Endothelial cell of umbilical vein (primary cell): ENCODE measurements around the gene SDCBP2. TPM values are rescaled to one million over a fixed set of nuclear protein-coding genes. Genes with fewer than 3 reads are reported as not detected.

Source experiments
- BruUV-seq: library from RNA; stranded (reverse); fragments of 400-500 nt; replicated peaks from 2 replicates; lab custom pipeline; 2021; lab: Mats Ljungman, UMichigan
- CTCF ChIA-PET: fragments of 300-600, 350-600 bp; sonication (Branson Sonifier 250); formaldehyde crosslinking; loops from one replicate; lab custom pipeline; 2021; ENCODE audit warnings: antibody characterized with exemption, inconsistent platforms; lab: Charles Lee
- POLR2A ChIA-PET: fragments of 300-600, 350-600 bp; sonication (Branson Sonifier 250); formaldehyde crosslinking; loops from one replicate; lab custom pipeline; 2021; ENCODE audit warnings: antibody characterized with exemption, inconsistent platforms; lab: Charles Lee
- DNase-seq: peaks from one replicate; pipeline ENCODE4 v3.0.0-alpha.2; 2011; ENCODE audit warnings: low read depth, low spot score
- FAIRE-seq: peaks from 2 replicates; lab custom pipeline; 2011; peaks lifted over from hg19 to GRCh38; lab: Jason Lieb, UNC
- H2AFZ ChIP-seq: 2 replicates; pipeline ENCODE4 v1.6.0; 2012; ENCODE audit warnings: low read depth, low read length, control low read depth, inconsistent platforms
- H3K27ac ChIP-seq: 2 replicates; pipeline ENCODE4 v1.5.1; 2011; ENCODE audit warnings: low read depth, mild to moderate bottlenecking, control low read depth, low read length, moderate library complexity; ENCODE audit not compliant: insufficient read depth
- H3K27me3 ChIP-seq, 2 experiments: 2 replicates each; pipeline versions ENCODE4 v1.6.0 to v1.6.1; 2011; ENCODE audit warnings: low read length in 2 of 2, mixed read lengths in 1 of 2; ENCODE audit not compliant: control insufficient read depth in 2 of 2, insufficient read depth in 2 of 2
- H3K36me3 ChIP-seq, 2 experiments: 2 replicates in 1 of 2; 3 replicates in 1 of 2; pipeline ENCODE4 v1.5.1; 2011; ENCODE audit warnings: low read length in 2 of 2, mild to moderate bottlenecking in 1 of 2, moderate library complexity in 1 of 2; ENCODE audit not compliant: control insufficient read depth in 2 of 2, insufficient read depth in 2 of 2; ENCODE audit errors: extremely low read depth in 1 of 2
- H3K4me1 ChIP-seq: 3 replicates; pipeline ENCODE4 v1.5.1; 2011; ENCODE audit warnings: mild to moderate bottlenecking, low read length; ENCODE audit not compliant: control insufficient read depth, insufficient read depth; ENCODE audit errors: extremely low read depth
- H3K4me2 ChIP-seq: 2 replicates; pipeline ENCODE4 v1.6.1; 2011; ENCODE audit warnings: low read length, control low read depth, mixed read lengths; ENCODE audit not compliant: insufficient read depth
- H3K4me3 ChIP-seq, 3 experiments: fragments of 200-600 bp in 1 of 3; sonication (generic), shearing (Covaris generic) in 1 of 3; replicated peaks in 1 of 3; 2 replicates each; pipeline ENCODE4 v1.5.1; 2011 to 2016; ENCODE audit warnings: control low read depth in 3 of 3, low read length in 3 of 3, mild to moderate bottlenecking in 2 of 3, inconsistent platforms in 1 of 3, low read depth in 1 of 3, moderate library complexity in 1 of 3; ENCODE audit not compliant: insufficient read depth in 1 of 3
- H3K79me2 ChIP-seq: 2 replicates; pipeline ENCODE4 v1.6.0; 2012; ENCODE audit warnings: low read length, inconsistent platforms; ENCODE audit not compliant: control insufficient read depth, insufficient read depth
- H3K9ac ChIP-seq: replicated peaks from 2 replicates; pipeline ENCODE3; 2011; ENCODE audit warnings: low read length, control low read depth; ENCODE audit not compliant: insufficient read depth; ENCODE audit errors: extremely low read depth
- H3K9me1 ChIP-seq: replicated peaks from 3 replicates; pipeline ENCODE4 v1.6.0; 2011; ENCODE audit warnings: mild to moderate bottlenecking, low read length; ENCODE audit not compliant: control insufficient read depth, insufficient read depth; ENCODE audit errors: extremely low read depth
- H3K9me3 ChIP-seq: replicated peaks from 2 replicates; pipeline ENCODE4 v1.5.1; 2012; ENCODE audit warnings: low read length, inconsistent platforms; ENCODE audit not compliant: control insufficient read depth, insufficient read depth
- H4K20me1 ChIP-seq: replicated peaks from 2 replicates; pipeline ENCODE3; 2011; ENCODE audit warnings: mild to moderate bottlenecking, low read length; ENCODE audit not compliant: control insufficient read depth, insufficient read depth; ENCODE audit errors: extremely low read depth
- CTCF ChIP-seq, 2 donors: IDR thresholded peaks; 1 replicate in 1 of 2; 2 replicates in 1 of 2; pipeline ENCODE4 v1.5.1; 2011; ENCODE audit warnings: low read length in 2 of 2, mild to moderate bottlenecking in 2 of 2, moderate library complexity in 2 of 2, control low read depth in 1 of 2, inconsistent platforms in 1 of 2, low read depth in 1 of 2; ENCODE audit not compliant: insufficient read depth in 1 of 2; ENCODE audit errors: extremely low read depth in 1 of 2
- EZH2 ChIP-seq: IDR thresholded peaks from 2 replicates; pipeline ENCODE4 v1.6.1; 2012; ENCODE audit warnings: borderline replicate concordance, low read depth, mild to moderate bottlenecking, moderate library complexity, low read length, inconsistent platforms; ENCODE audit not compliant: severe bottlenecking
- FOS ChIP-seq: IDR thresholded peaks from 2 replicates; pipeline ENCODE4 v1.6.1; 2011; ENCODE audit warnings: mild to moderate bottlenecking, low read length, moderate library complexity, borderline replicate concordance; ENCODE audit not compliant: insufficient read depth
- GATA2 ChIP-seq: IDR thresholded peaks from 2 replicates; pipeline ENCODE4 v1.7.0; 2011; ENCODE audit warnings: low read depth, mild to moderate bottlenecking, moderate library complexity, mixed read lengths, low read length; ENCODE audit not compliant: insufficient read length, insufficient read depth
- JUN ChIP-seq: IDR thresholded peaks from 2 replicates; pipeline ENCODE4 v1.6.1; 2011; ENCODE audit warnings: borderline replicate concordance, low read depth; ENCODE audit not compliant: insufficient read length, insufficient read depth
- MAX ChIP-seq: IDR thresholded peaks from 2 replicates; pipeline ENCODE4 v1.6.1; 2011; ENCODE audit not compliant: insufficient read depth, insufficient read length
- MYC ChIP-seq: IDR thresholded peaks from one replicate; pipeline ENCODE4 v1.6.1; 2011; ENCODE audit warnings: mild to moderate bottlenecking, low read depth, low read length
- POLR2A ChIP-seq: IDR thresholded peaks from 2 replicates; pipeline ENCODE4 v1.6.1; 2012; ENCODE audit warnings: low read depth, mild to moderate bottlenecking, control low read depth, low read length
- POLR2AphosphoS5 ChIP-seq: IDR thresholded peaks from 2 replicates; pipeline ENCODE4 v1.6.1; 2012; ENCODE audit warnings: low read depth, mild to moderate bottlenecking, control low read depth, low read length, moderate library complexity; ENCODE audit not compliant: insufficient read depth
- dilution Hi-C: fragments of 300-500 bp; cut with MboI; formaldehyde crosslinking; loops from one replicate; pipeline ENCODE4 v1.15.0; 2019; ENCODE audit warnings: low sequenced_read_pairs; ENCODE audit not compliant: extremely low pct_ligation_motif_present
- intact Hi-C: fragments of 100-400 bp; cut with micrococcal nuclease; formaldehyde crosslinking; loops from one replicate; pipeline ENCODE4 v1.10.0; 2022
- polyA plus RNA-seq, 4 experiments: library from polyadenylated mRNA; depleted of rRNA in 3 of 4; stranded (reverse) in 3 of 4; unstranded in 1 of 4; fragments of >200 nt; gene quantifications; 2 replicates each; pipeline versions ENCODE4 v1.2.1 to v1.2.3, GENCODE V29; 2011 to 2012; ENCODE audit warnings: missing spikeins in 1 of 4
- total RNA-seq: library from RNA; stranded (reverse); gene quantifications from 2 replicates; pipeline ENCODE4 v1.2.3, GENCODE V29; 2021

SDCBP2 gene
- total and polyA plus RNA-seq, 2 donors (not counting 3 experiments of a cell fraction or from before 2014, with no cell fraction given) = 6.9 to 9.0 TPM

GRCh38 chr20:1302685-1303541 lies 26.0 kb downstream of the SDCBP2 start:
- Histone ChIP-seq H3K4me3 (no peak overlapping the region), H3K4me1 (peaks cover 12% of the 10 kb centered on the region), H3K36me3 (peaks cover 0 to 5% of the 10 kb centered on the region in 2 experiments), H3K9me3 (no peaks in the 10 kb centered on the region), H4K20me1 (no peaks in the 10 kb centered on the region), H3K79me2 (no peaks in the 10 kb centered on the region), H2AFZ (no peak overlapping the region), H3K27me3 (no peaks in the 10 kb centered on the region), H3K9me1 (no peaks in the 10 kb centered on the region), H3K4me2 (no peak overlapping the region), H3K27ac (no peak overlapping the region), H3K9ac (no peak overlapping the region)
- no peak for TF ChIP-seq JUN
- no peak for TF ChIP-seq EZH2
- dilution Hi-C loops (loop anchor here (25.0 kb wide), 1 partner anchor 134 kb away; no protein-coding TSS in a partner anchor), intact Hi-C loops (loop anchor here (5.0 to 10.0 kb wide), 2 partner anchors 76 to 188 kb away; partner anchors contain the start of genes PSMF1 and RAD21L1)
- BruUV-seq = no TSS peak
- no peak for DNase-seq
- ChIA-PET CTCF (interaction anchor here (0.7 kb wide), 1 partner anchor 135 kb away, joined by 3 read pairs; no protein-coding TSS in a partner anchor), POLR2A (no interaction called here)
- no peak for FAIRE-seq

GRCh38 chr20:1301031-1301529 lies 27.9 kb downstream of the SDCBP2 start:
- Histone ChIP-seq H3K4me2 (peak overlapping the region; percentile 27), H3K9ac (no peak overlapping the region), H3K27me3 (no peaks in the 10 kb centered on the region), H3K36me3 (peaks cover 0 to 5% of the 10 kb centered on the region in 2 experiments), H3K27ac (no peak overlapping the region), H4K20me1 (no peaks in the 10 kb centered on the region), H3K9me1 (no peaks in the 10 kb centered on the region), H3K79me2 (no peaks in the 10 kb centered on the region), H3K4me1 (peaks cover 12% of the 10 kb centered on the region), H3K9me3 (no peaks in the 10 kb centered on the region), H2AFZ (peak overlapping the region; percentile 10), H3K4me3 (no peak overlapping the region)
- DNase-seq = peak; percentile 64
- dilution Hi-C loops = loop anchor here (25.0 kb wide), 1 partner anchor 136 kb away; no protein-coding TSS in a partner anchor
- peak; percentile 71 for FAIRE-seq
- no TSS peak for BruUV-seq
- TF ChIP-seq POLR2AphosphoS5 (peak; percentile 34), JUN (no peak), POLR2A (no peak), CTCF (IDR thresholded peaks at IDR 0.05; ENCODE audit: extremely low read depth in 1 of 2, insufficient read depth in 1 of 2, low read depth in 1 of 2, low read length in 2 of 2) (no peak), FOS (peak; percentile 71), MYC (no peak), GATA2 (no peak), EZH2 (no peak), MAX (no peak)
- CTCF ChIA-PET = interaction anchor here (1.0 to 1.2 kb wide), 8 partner anchors 12 to 203 kb away, joined by 3 to 6 read pairs (median 4); partner anchors contain the start of genes NSFL1C and SIRPB2
- intact Hi-C loops = loop anchor here (5.0 to 10.0 kb wide), 2 partner anchors 74 to 186 kb away; partner anchors contain the start of genes PSMF1 and RAD21L1
- POLR2A ChIA-PET = interaction anchor here (0.7 kb wide), 1 partner anchor 317 kb away, joined by 3 read pairs; no protein-coding TSS in a partner anchor
